Measurements from ENCODE around the gene BCL2. TPM values are rescaled to one million over a fixed set of nuclear protein-coding genes. Genes with fewer than 3 reads are reported as not detected.

The BCL2 gene
- total RNA-seq, 1 experiment from 2014 or later: 12.2 TPM

- no peak for DNase-seq (ENCODE audit: extremely low read depth, low read depth)
These were observed 10.0 kb upstream of the BCL2 start for GRCh38 chr18:63329431-63330145.

GRCh38 chr18:63326011-63326410 lies 6.4 kb upstream of the BCL2 start:
- DNase-seq (ENCODE audit: extremely low read depth, low read depth): no peak

- no peak for DNase-seq (ENCODE audit: extremely low read depth, low read depth)
These were observed 5.6 kb upstream of the BCL2 start for GRCh38 chr18:63325086-63325686.

- peak; percentile 52 for DNase-seq (ENCODE audit: extremely low read depth, low read depth)
These were observed 3.5 kb upstream of the BCL2 start for GRCh38 chr18:63322908-63323634.

GRCh38 chr18:63322206-63322605 lies 2.6 kb upstream of the BCL2 start:
- no peak for DNase-seq (ENCODE audit: extremely low read depth, low read depth)

- no peak for DNase-seq (ENCODE audit: extremely low read depth, low read depth)
These were observed 1.7 kb upstream of the BCL2 start for GRCh38 chr18:63321291-63321690.

- DNase-seq (ENCODE audit: extremely low read depth, low read depth): no peak
These were observed 1.4 kb upstream of the BCL2 start for GRCh38 chr18:63320975-63321265.

- DNase-seq (ENCODE audit: extremely low read depth, low read depth): peak; percentile 64
These were observed 780 bp upstream of the BCL2 start for GRCh38 chr18:63320123-63320974.

- no peak for DNase-seq (ENCODE audit: extremely low read depth, low read depth)
These were observed 633 bp downstream of the BCL2 start for GRCh38 chr18:63318889-63319382.

GRCh38 chr18:63317982-63318888 lies 1.3 kb downstream of the BCL2 start:
- DNase-seq (ENCODE audit: extremely low read depth, low read depth): no peak

- no peak for DNase-seq (ENCODE audit: extremely low read depth, low read depth)
These were observed 2.0 kb downstream of the BCL2 start for GRCh38 chr18:63317556-63317946.

- DNase-seq (ENCODE audit: extremely low read depth, low read depth): no peak
These were observed 2.7 kb downstream of the BCL2 start for GRCh38 chr18:63316612-63317555.

- DNase-seq (ENCODE audit: extremely low read depth, low read depth): no peak
These were observed 3.7 kb downstream of the BCL2 start for GRCh38 chr18:63315876-63316275.

- no peak for DNase-seq (ENCODE audit: extremely low read depth, low read depth)
These were observed 4.4 kb downstream of the BCL2 start for GRCh38 chr18:63315131-63315662.

GRCh38 chr18:63314062-63314790 lies 5.3 kb downstream of the BCL2 start:
- DNase-seq (ENCODE audit: extremely low read depth, low read depth): no peak

- no peak for DNase-seq (ENCODE audit: extremely low read depth, low read depth)
These were observed 6.1 kb downstream of the BCL2 start for GRCh38 chr18:63313396-63313917.

- DNase-seq (ENCODE audit: extremely low read depth, low read depth): no peak
These were observed 6.7 kb downstream of the BCL2 start for GRCh38 chr18:63312737-63313395.

All from NCI-H460 (cell line).